Vagina (tissue), 2 donors: ENCODE data around the gene CCDC134.

ENCODE experiments used
- POLR2A ChIP-seq, 2 donors: fragments of 450-650 bp; IDR thresholded peaks; one replicate each; pipeline ENCODE4 v1.6.1; 2017; ENCODE audit warnings: antibody characterized with exemption in 2 of 2, mild to moderate bottlenecking in 2 of 2, moderate library complexity in 2 of 2
- POLR2AphosphoS5 ChIP-seq, 2 donors: sonication (generic); formaldehyde crosslinking; IDR thresholded peaks; one replicate each; pipeline ENCODE4 v1.9.0; 2017; ENCODE audit warnings: antibody characterized with exemption in 2 of 2, mild to moderate bottlenecking in 2 of 2, low read depth in 1 of 2; ENCODE audit not compliant: insufficient read depth in 1 of 2

- TF ChIP-seq POLR2A (IDR thresholded peaks at IDR 0.05) = no peak
- no peak for TF ChIP-seq POLR2AphosphoS5 (IDR thresholded peaks at IDR 0.05; ENCODE audit: insufficient read depth in 1 of 2, low read depth in 1 of 2)
Measured at GRCh38 chr22:41787331-41787730, 13.1 kb upstream of the CCDC134 start.
